Neural crest cell (in vitro differentiated cells): Measurements from ENCODE around the gene ATP10B. TPM values are rescaled to one million over a fixed set of nuclear protein-coding genes. Genes with fewer than 3 reads are reported as not detected.

ENCODE experiments used
- DNase-seq: peaks from one replicate; pipeline ENCODE4 v3.0.0; 2021; ENCODE audit warnings: low read depth, mixed read lengths, low spot score
- H3K27ac Mint-ChIP-seq: one replicate; pipeline ENCODE4 v1.8.0; 2021; ENCODE audit warnings: mild to moderate bottlenecking, mixed read lengths; ENCODE audit not compliant: unreplicated experiment
- H3K27me3 Mint-ChIP-seq: 2 replicates; pipeline ENCODE4 v1.8.0; 2021; ENCODE audit warnings: low read depth, mild to moderate bottlenecking, mixed read lengths
- H3K36me3 Mint-ChIP-seq: 2 replicates; pipeline ENCODE4 v1.8.0; 2021; ENCODE audit warnings: low read depth, mild to moderate bottlenecking, mixed read lengths
- H3K4me1 Mint-ChIP-seq: 2 replicates; pipeline ENCODE4 v1.8.0; 2021; ENCODE audit warnings: mixed read lengths
- H3K4me3 Mint-ChIP-seq: one replicate; pipeline ENCODE4 v1.8.0; 2021; ENCODE audit warnings: mild to moderate bottlenecking, mixed read lengths
- H3K9me3 Mint-ChIP-seq: 2 replicates; pipeline ENCODE4 v1.8.0; 2021; ENCODE audit warnings: mixed read lengths
- CTCF ChIP-seq: fragments of 200-600 bp; sonication (generic); conservative IDR thresholded peaks from 2 replicates; pipeline ENCODE4 v1.5.0; 2021; ENCODE audit warnings: antibody characterized with exemption, mild to moderate bottlenecking
- total RNA-seq: library from RNA; stranded (reverse); gene quantifications from 2 replicates; pipeline ENCODE4 v1.2.1, GENCODE V29; 2021

Gene ATP10B
- total RNA-seq, 1 donor from 2014 or later: 10.8 TPM

GRCh38 chr5:160547061-160547460, 304.9 kb downstream of the ATP10B start:
- no peak overlapping the region for H3K27ac Mint-ChIP-seq
- H3K9me3 Mint-ChIP-seq: peaks cover 3% of the 10 kb centered on the region
- no peaks in the 10 kb centered on the region for H3K36me3 Mint-ChIP-seq
- no peaks in the 10 kb centered on the region for H3K4me1 Mint-ChIP-seq
- no peak for DNase-seq
- H3K27me3 Mint-ChIP-seq: peaks cover 24% of the 10 kb centered on the region
- TF ChIP-seq CTCF: no peak
- no peak overlapping the region for H3K4me3 Mint-ChIP-seq

GRCh38 chr5:160545832-160546231, 306.2 kb downstream of the ATP10B start:
- no peak for TF ChIP-seq CTCF
- H3K9me3 Mint-ChIP-seq: peaks cover 3% of the 10 kb centered on the region
- no peak overlapping the region for H3K27ac Mint-ChIP-seq

GRCh38 chr5:160543395-160543794, 308.6 kb downstream of the ATP10B start:
- Mint-ChIP-seq H3K4me1 (no peaks in the 10 kb centered on the region), H3K4me3 (no peak overlapping the region), H3K27me3 (peaks cover 14% of the 10 kb centered on the region), H3K9me3 (peaks cover 3% of the 10 kb centered on the region), H3K27ac (no peak overlapping the region), H3K36me3 (no peaks in the 10 kb centered on the region)
- DNase-seq: no peak
- no peak for TF ChIP-seq CTCF

More at GRCh38 chr5:160545832-160546231, 306.2 kb downstream of the ATP10B start:
- Mint-ChIP-seq H3K4me1 (no peaks in the 10 kb centered on the region), H3K4me3 (no peak overlapping the region), H3K36me3 (no peaks in the 10 kb centered on the region), H3K27me3 (peaks cover 20% of the 10 kb centered on the region)
- DNase-seq: no peak

- peaks cover 3% of the 10 kb centered on the region for H3K9me3 Mint-ChIP-seq
- no peaks in the 10 kb centered on the region for H3K4me1 Mint-ChIP-seq
- H3K36me3 Mint-ChIP-seq: no peaks in the 10 kb centered on the region
- H3K27ac Mint-ChIP-seq: no peak overlapping the region
- no peak for TF ChIP-seq CTCF
- H3K27me3 Mint-ChIP-seq: peaks cover 14% of the 10 kb centered on the region
- no peak overlapping the region for H3K4me3 Mint-ChIP-seq
- DNase-seq: no peak
These were observed 309.2 kb downstream of the ATP10B start for GRCh38 chr5:160542840-160543239.

- Mint-ChIP-seq H3K9me3 (peaks cover 3% of the 10 kb centered on the region), H3K27ac (no peak overlapping the region), H3K36me3 (no peaks in the 10 kb centered on the region), H3K4me1 (no peaks in the 10 kb centered on the region), H3K27me3 (peaks cover 14% of the 10 kb centered on the region), H3K4me3 (no peak overlapping the region)
- TF ChIP-seq CTCF: no peak
- DNase-seq: no peak
These were observed 309.7 kb downstream of the ATP10B start for GRCh38 chr5:160542281-160542680.

GRCh38 chr5:160539431-160539830, 312.6 kb downstream of the ATP10B start:
- Mint-ChIP-seq H3K4me1 (no peaks in the 10 kb centered on the region), H3K4me3 (no peak overlapping the region), H3K36me3 (no peaks in the 10 kb centered on the region), H3K27me3 (peaks cover 5% of the 10 kb centered on the region), H3K9me3 (peaks cover 3% of the 10 kb centered on the region), H3K27ac (no peak overlapping the region)
- TF ChIP-seq CTCF: no peak
- no peak for DNase-seq
